ENCODE results near the gene PLS3. TPM values are rescaled to one million over a fixed set of nuclear protein-coding genes. Genes with fewer than 3 reads are reported as not detected.

Gene PLS3
- total RNA-seq, 1 experiment from 2014 or later: 96.7 TPM

DNA sequence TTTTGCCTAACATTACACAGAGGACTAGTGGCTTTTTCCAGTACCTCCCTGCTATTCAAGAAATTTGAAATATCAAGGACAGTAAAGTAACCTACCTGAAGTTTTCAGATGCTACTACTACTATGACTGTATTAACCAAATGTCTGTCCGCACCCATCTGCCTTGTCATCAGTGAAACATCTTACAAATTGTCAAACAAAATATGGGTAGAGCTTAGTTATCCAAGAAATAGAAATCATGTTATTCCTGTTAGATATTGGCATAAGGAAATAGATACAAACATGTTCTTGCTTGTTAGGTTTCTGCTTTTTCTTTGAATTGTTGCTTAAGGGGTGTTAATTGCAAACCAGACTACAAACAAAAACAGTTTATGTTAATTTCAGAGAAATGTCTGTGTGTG lies 63.9 kb downstream of the PLS3 start (continued):
- TF ChIP-seq NFATC4 (CRISPR knock-in tag; IDR thresholded peaks at IDR 0.05) (no peak), GRHL2 (CRISPR knock-in tag; IDR thresholded peaks at IDR 0.05; ENCODE audit: insufficient replicate concordance, severe bottlenecking) (no peak), KAT7 (CRISPR knock-in tag; IDR thresholded peaks at IDR 0.05; ENCODE audit: borderline replicate concordance) (no peak), TCF7 (CRISPR knock-in tag; IDR thresholded peaks at IDR 0.05; ENCODE audit: low read depth) (no peak), ZNF671 (CRISPR knock-in tag; IDR thresholded peaks at IDR 0.05) (no peak), JAZF1 (CRISPR knock-in tag; IDR thresholded peaks at IDR 0.05) (no peak), MYBL2 (CRISPR knock-in tag; IDR thresholded peaks at IDR 0.05) (no peak), RORB (CRISPR knock-in tag; IDR thresholded peaks at IDR 0.05) (no peak)
- TF ChIP-seq, protein P1, sequence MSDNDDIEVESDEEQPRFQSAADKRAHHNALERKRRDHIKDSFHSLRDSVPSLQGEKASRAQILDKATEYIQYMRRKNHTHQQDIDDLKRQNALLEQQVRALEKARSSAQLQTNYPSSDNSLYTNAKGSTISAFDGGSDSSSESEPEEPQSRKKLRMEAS (CRISPR knock-in tag; IDR thresholded peaks at IDR 0.05): no peak
- TF ChIP-seq, protein P2, sequence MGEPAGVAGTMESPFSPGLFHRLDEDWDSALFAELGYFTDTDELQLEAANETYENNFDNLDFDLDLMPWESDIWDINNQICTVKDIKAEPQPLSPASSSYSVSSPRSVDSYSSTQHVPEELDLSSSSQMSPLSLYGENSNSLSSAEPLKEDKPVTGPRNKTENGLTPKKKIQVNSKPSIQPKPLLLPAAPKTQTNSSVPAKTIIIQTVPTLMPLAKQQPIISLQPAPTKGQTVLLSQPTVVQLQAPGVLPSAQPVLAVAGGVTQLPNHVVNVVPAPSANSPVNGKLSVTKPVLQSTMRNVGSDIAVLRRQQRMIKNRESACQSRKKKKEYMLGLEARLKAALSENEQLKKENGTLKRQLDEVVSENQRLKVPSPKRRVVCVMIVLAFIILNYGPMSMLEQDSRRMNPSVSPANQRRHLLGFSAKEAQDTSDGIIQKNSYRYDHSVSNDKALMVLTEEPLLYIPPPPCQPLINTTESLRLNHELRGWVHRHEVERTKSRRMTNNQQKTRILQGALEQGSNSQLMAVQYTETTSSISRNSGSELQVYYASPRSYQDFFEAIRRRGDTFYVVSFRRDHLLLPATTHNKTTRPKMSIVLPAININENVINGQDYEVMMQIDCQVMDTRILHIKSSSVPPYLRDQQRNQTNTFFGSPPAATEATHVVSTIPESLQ (CRISPR knock-in tag; IDR thresholded peaks at IDR 0.05): no peak
- TF ChIP-seq, protein P3, sequence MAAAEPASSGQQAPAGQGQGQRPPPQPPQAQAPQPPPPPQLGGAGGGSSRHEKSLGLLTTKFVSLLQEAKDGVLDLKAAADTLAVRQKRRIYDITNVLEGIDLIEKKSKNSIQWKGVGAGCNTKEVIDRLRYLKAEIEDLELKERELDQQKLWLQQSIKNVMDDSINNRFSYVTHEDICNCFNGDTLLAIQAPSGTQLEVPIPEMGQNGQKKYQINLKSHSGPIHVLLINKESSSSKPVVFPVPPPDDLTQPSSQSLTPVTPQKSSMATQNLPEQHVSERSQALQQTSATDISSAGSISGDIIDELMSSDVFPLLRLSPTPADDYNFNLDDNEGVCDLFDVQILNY (CRISPR knock-in tag; IDR thresholded peaks at IDR 0.05): no peak
- TF ChIP-seq, protein P4, sequence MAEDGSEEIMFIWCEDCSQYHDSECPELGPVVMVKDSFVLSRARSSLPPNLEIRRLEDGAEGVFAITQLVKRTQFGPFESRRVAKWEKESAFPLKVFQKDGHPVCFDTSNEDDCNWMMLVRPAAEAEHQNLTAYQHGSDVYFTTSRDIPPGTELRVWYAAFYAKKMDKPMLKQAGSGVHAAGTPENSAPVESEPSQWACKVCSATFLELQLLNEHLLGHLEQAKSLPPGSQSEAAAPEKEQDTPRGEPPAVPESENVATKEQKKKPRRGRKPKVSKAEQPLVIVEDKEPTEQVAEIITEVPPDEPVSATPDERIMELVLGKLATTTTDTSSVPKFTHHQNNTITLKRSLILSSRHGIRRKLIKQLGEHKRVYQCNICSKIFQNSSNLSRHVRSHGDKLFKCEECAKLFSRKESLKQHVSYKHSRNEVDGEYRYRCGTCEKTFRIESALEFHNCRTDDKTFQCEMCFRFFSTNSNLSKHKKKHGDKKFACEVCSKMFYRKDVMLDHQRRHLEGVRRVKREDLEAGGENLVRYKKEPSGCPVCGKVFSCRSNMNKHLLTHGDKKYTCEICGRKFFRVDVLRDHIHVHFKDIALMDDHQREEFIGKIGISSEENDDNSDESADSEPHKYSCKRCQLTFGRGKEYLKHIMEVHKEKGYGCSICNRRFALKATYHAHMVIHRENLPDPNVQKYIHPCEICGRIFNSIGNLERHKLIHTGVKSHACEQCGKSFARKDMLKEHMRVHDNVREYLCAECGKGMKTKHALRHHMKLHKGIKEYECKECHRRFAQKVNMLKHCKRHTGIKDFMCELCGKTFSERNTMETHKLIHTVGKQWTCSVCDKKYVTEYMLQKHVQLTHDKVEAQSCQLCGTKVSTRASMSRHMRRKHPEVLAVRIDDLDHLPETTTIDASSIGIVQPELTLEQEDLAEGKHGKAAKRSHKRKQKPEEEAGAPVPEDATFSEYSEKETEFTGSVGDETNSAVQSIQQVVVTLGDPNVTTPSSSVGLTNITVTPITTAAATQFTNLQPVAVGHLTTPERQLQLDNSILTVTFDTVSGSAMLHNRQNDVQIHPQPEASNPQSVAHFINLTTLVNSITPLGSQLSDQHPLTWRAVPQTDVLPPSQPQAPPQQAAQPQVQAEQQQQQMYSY (CRISPR knock-in tag; IDR thresholded peaks at IDR 0.05): no peak

DNA sequence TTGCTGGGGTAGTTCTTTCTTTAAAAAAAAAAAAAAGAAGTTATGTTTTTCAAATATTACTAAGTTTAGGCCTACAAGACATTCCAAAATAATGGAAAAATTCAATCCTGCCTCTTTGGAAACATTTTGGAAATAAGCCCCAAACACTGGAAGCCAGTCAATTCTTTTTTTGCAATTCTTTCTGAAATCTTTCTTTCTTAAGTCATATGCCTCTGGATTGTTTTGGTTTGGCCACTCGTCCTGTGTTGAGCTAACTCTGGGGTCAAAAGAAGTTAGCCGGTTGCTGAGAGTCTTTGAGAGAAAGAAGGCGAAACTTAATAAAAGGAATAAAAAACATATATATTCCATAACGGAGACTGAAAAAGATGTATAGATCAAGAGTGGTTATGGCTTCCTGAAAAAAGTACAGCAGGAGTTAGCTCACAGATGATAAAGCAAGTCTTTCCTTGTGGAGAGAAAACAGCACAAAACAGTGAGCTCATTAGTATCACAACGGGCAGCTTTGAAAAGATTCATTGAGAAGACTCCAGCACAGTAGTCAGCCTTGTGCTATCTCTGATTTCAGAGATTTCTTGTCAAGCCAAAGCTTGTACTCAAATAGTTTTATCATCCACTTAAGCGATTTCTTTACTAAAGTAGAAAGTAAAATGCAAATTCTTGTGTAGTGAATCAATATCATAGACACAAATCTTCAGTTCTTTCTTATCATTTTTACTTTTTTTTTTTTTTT lies 64.8 kb downstream of the PLS3 start:
- CTCF ChIA-PET: interaction anchor here (0.6 to 1.2 kb wide), 2 partner anchors 17 to 26 kb away, joined by 3 to 9 read pairs; no protein-coding TSS in a partner anchor
- Mint-ChIP-seq H3K9me3 (no peaks in the 10 kb centered on the region), H3K4me3 (no peak overlapping the region), H3K4me1 (peaks cover 15% of the 10 kb centered on the region), H3K36me3 (peaks cover 5% of the 10 kb centered on the region), H3K27ac (peak overlapping the region; percentile 45; the same call in 1 of the 2 replicates), H3K27me3 (ENCODE audit: low read depth) (no peaks in the 10 kb centered on the region)
- POLR2A ChIA-PET: no interaction called here
- no peak for DNase-seq (ENCODE audit: low spot score)
- TF ChIP-seq RELA (CRISPR knock-in tag; IDR thresholded peaks at IDR 0.05; ENCODE audit: borderline replicate concordance): no peak
- no peak for TF ChIP-seq FOXJ3 (CRISPR knock-in tag; IDR thresholded peaks at IDR 0.05; ENCODE audit: borderline replicate concordance)
- no peak for TF ChIP-seq NFATC4 (CRISPR knock-in tag; IDR thresholded peaks at IDR 0.05)
- TF ChIP-seq, protein P5, sequence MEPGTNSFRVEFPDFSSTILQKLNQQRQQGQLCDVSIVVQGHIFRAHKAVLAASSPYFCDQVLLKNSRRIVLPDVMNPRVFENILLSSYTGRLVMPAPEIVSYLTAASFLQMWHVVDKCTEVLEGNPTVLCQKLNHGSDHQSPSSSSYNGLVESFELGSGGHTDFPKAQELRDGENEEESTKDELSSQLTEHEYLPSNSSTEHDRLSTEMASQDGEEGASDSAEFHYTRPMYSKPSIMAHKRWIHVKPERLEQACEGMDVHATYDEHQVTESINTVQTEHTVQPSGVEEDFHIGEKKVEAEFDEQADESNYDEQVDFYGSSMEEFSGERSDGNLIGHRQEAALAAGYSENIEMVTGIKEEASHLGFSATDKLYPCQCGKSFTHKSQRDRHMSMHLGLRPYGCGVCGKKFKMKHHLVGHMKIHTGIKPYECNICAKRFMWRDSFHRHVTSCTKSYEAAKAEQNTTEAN (CRISPR knock-in tag; IDR thresholded peaks at IDR 0.05): no peak
- TF ChIP-seq, protein P6, sequence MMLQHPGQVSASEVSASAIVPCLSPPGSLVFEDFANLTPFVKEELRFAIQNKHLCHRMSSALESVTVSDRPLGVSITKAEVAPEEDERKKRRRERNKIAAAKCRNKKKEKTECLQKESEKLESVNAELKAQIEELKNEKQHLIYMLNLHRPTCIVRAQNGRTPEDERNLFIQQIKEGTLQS (CRISPR knock-in tag; conservative IDR thresholded peaks at IDR 0.05): no peak
- TF ChIP-seq NFYB (CRISPR knock-in tag; conservative IDR thresholded peaks at IDR 0.05; ENCODE audit: low read depth): no peak
- TF ChIP-seq, protein P7, sequence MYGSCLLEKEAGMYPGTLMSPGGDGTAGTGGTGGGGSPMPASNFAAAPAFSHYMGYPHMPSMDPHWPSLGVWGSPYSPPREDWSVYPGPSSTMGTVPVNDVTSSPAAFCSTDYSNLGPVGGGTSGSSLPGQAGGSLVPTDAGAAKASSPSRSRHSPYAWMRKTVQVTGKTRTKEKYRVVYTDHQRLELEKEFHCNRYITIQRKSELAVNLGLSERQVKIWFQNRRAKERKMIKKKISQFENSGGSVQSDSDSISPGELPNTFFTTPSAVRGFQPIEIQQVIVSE (CRISPR knock-in tag; IDR thresholded peaks at IDR 0.05; ENCODE audit: borderline replicate concordance): no peak
- TF ChIP-seq ZNF416 (CRISPR knock-in tag; IDR thresholded peaks at IDR 0.05): no peak
- no peak for TF ChIP-seq TCF7 (CRISPR knock-in tag; IDR thresholded peaks at IDR 0.05; ENCODE audit: low read depth)
- ATAC-seq: no peak

Measured in WTC11 (cell line).